ENCODE measurements around the gene LDLRAD4.
"Not testable (repeated sequence)": the region's sequence is repeated elsewhere in the genome, so short reads cannot be mapped to it uniquely, and the experiment has no call there.

- TF ChIP-seq CTCF, EP300 (IDR thresholded peaks at IDR 0.05): not testable (repeated sequence)
Measured at GRCh38 chr18:13677350-13677749, 458.8 kb downstream of the LDLRAD4 start.
